Posterior cingulate gyrus (tissue), 11 donors: Measurements from ENCODE around the gene DOC2A.
"Not testable (repeated sequence)": the region's sequence is repeated elsewhere in the genome, so short reads cannot be mapped to it uniquely, and the experiment has no call there.

Experiments
- DNase-seq, 10 donors: peaks; one replicate each; pipeline versions ENCODE4 v3.0.0 to v3.0.0-alpha.2; 2020 to 2021; ENCODE audit warnings: mixed read lengths in 3 of 10
- intact Hi-C: fragments of 100-400 bp; cut with DNase I; formaldehyde crosslinking; loops from one replicate; pipeline ENCODE4 v1.15.1; 2023

The DOC2A gene

GRCh38 chr16:30010844-30011713, at the start of gene DOC2A:
TSS of gene DOC2A (minus strand) at chr16:30011027. CDS start at chr16:30010222, 805 bp downstream.
- peak in 4 of 10 donors; percentile 46 to 88 (median 86) for DNase-seq
- intact Hi-C loops = no loop called here

GRCh38 chr16:30060346-30060745, 49.5 kb upstream of the DOC2A start:
- no peak for DNase-seq
- intact Hi-C loops = no loop called here

- intact Hi-C loops = no loop called here
- DNase-seq = peak in 1 of 10 donors; percentile 90
Measured at GRCh38 chr16:30054959-30055553, 44.2 kb upstream of the DOC2A start.

GRCh38 chr16:30054451-30054850, 43.6 kb upstream of the DOC2A start:
- DNase-seq = no peak
- intact Hi-C loops = no loop called here

- intact Hi-C loops = no loop called here
- peak in 2 of 10 donors; percentile 69 to 86 for DNase-seq
Measured at GRCh38 chr16:30053376-30054015, 42.7 kb upstream of the DOC2A start.

GRCh38 chr16:30052671-30053372, 42.0 kb upstream of the DOC2A start:
- intact Hi-C loops = no loop called here
- peak; percentile 83 to 98 (median 93) for DNase-seq

- DNase-seq = no peak
- intact Hi-C loops = no loop called here
Measured at GRCh38 chr16:30051518-30051917, 40.7 kb upstream of the DOC2A start.

GRCh38 chr16:30049871-30050270, 39.0 kb upstream of the DOC2A start:
- intact Hi-C loops = no loop called here
- peak in 7 of 10 donors; percentile 54 to 90 (median 71) for DNase-seq

- DNase-seq = no peak
- intact Hi-C loops = no loop called here
Measured at GRCh38 chr16:30046588-30046987, 35.8 kb upstream of the DOC2A start.

- no peak for DNase-seq
- intact Hi-C loops = no loop called here
Measured at GRCh38 chr16:30046178-30046577, 35.4 kb upstream of the DOC2A start.

- no peak for DNase-seq
- intact Hi-C loops = no loop called here
Measured at GRCh38 chr16:30041841-30042240, 31.0 kb upstream of the DOC2A start.

GRCh38 chr16:30040690-30041089, 29.9 kb upstream of the DOC2A start:
- intact Hi-C loops, DNase-seq: not testable (repeated sequence)

- intact Hi-C loops = no loop called here
- no peak for DNase-seq
Measured at GRCh38 chr16:30040221-30040620, 29.4 kb upstream of the DOC2A start.

GRCh38 chr16:30033270-30033669, 22.4 kb upstream of the DOC2A start:
- peak in 1 of 10 donors; percentile 26 for DNase-seq
- intact Hi-C loops = no loop called here

GRCh38 chr16:30032083-30032819, 21.4 kb upstream of the DOC2A start:
- peak in 6 of 10 donors; percentile 52 to 91 (median 74) for DNase-seq
- intact Hi-C loops = no loop called here

GRCh38 chr16:30031477-30031918, 20.7 kb upstream of the DOC2A start:
- intact Hi-C loops = no loop called here
- DNase-seq = no peak

GRCh38 chr16:30030841-30031413, 20.1 kb upstream of the DOC2A start, which contains the start of gene TLCD3B:
TSS of gene TLCD3B (minus strand) at chr16:30031271. CDS start at chr16:30030527, 744 bp downstream.
- intact Hi-C loops = no loop called here
- peak in 6 of 10 donors; percentile 29 to 93 (median 74) for DNase-seq

- intact Hi-C loops = no loop called here
- no peak for DNase-seq
Measured at GRCh38 chr16:30030011-30030685, 19.3 kb upstream of the DOC2A start.
